Retinal pigment epithelial cell (primary cell): ENCODE results near the gene CDK12.
A peak's percentile ranks its signal among the peaks of the same experiment; 100 is the strongest.

Source experiments
- DNase-seq: peaks from one replicate; pipeline ENCODE4 v3.0.0-alpha.2; 2010; ENCODE audit warnings: low read depth
- H3K4me3 ChIP-seq: 2 replicates; pipeline ENCODE4 v1.5.1; 2011; ENCODE audit warnings: mild to moderate bottlenecking, low read length, control low read depth, moderate library complexity
- TF ChIP-seq, protein P1 (sequence below): conservative IDR thresholded peaks from 2 replicates; pipeline ENCODE4 v1.5.1; 2011; ENCODE audit warnings: low read depth, low read length, control low read depth, inconsistent platforms

The CDK12 gene

DNA sequence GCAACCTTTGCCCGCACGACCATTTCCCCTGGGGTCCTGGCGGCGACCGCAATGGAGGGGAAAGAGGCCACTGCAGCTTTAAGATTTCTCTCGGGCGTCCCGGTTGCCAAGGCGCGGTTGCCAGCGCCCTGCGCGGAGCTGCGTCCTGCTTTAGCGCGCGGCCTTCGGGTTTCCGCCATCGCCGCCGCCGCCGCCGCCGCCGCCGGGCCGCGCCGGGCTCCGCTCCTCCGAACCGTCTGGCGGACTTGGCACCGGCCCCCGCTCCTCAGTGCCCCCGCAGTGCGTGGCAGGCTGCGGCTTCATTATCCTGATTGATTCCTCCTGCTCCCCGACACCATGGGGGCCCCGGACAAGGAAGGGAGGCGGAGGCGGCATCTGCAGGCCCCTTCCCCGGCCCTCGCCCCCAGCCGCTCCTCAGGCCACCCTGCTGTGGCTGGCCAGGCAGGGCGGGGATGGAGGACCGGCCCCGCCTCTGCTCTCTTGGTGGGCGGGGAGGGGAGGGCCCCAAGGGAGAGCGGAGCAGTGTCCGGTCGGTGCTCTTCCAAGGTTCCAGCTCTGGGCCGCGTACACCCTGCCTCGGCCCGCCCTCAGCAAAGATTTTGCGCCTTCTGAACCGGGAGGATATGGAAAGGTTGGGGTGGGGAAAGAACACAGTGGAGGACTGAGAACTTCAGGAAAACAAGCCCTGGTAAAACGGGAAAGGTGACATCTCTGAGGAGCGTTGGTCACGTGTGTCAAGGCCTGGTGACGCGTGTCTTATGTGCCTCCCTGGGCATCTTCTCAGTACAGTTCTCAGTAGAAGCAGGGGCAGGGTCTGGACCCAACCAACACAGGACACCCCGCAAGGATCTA is 112.4 kb downstream of the CDK12 start:
- DNase-seq = peak; percentile 15
- TF ChIP-seq, protein P1, sequence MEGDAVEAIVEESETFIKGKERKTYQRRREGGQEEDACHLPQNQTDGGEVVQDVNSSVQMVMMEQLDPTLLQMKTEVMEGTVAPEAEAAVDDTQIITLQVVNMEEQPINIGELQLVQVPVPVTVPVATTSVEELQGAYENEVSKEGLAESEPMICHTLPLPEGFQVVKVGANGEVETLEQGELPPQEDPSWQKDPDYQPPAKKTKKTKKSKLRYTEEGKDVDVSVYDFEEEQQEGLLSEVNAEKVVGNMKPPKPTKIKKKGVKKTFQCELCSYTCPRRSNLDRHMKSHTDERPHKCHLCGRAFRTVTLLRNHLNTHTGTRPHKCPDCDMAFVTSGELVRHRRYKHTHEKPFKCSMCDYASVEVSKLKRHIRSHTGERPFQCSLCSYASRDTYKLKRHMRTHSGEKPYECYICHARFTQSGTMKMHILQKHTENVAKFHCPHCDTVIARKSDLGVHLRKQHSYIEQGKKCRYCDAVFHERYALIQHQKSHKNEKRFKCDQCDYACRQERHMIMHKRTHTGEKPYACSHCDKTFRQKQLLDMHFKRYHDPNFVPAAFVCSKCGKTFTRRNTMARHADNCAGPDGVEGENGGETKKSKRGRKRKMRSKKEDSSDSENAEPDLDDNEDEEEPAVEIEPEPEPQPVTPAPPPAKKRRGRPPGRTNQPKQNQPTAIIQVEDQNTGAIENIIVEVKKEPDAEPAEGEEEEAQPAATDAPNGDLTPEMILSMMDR = no peak
- peak overlapping the region; percentile 56 for H3K4me3 ChIP-seq

DNA sequence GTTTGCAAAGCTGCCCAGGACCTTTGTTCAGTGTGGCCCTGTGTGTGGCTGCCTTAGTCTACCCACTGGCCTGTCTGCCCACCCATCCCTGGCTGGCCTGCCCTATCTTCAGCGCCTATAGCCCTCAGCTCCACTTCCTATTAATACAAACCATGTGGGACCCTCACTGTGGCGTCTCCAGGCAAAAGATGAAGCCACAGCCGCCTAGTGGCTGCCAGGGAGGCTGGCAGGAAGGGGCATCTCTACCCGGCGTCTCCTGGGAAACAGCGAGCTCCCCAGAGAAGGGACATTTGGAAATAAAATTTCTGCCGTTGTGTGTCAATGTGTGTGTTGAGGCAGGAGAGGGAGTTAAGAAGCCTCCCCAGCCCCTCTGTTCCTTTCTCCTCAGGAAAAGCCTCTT is 114.9 kb downstream of the CDK12 start:
- DNase-seq = no peak
- H3K4me3 ChIP-seq = no peak overlapping the region
- TF ChIP-seq, protein P1 = peak; percentile 78

DNA sequence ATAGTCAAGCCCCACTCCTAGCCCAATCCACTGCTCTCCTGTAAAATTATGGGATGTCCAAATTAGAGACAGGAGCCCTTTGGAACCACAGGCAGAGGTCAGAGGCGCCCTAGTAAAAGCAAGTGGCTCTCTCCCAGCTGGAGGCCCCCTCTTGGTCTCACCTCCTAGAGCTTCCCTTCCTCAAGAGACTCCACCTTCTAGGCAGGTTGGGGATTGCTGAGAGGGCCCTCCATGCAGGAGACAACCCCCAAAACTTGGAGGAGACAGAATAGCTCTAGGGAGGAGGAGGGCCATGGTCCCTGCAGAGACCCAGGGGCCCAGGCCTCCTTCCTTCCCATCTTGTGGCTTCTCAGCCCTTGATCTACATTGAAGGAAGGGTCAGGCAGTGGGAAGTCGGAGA is 117.0 kb downstream of the CDK12 start:
- DNase-seq = no peak
- TF ChIP-seq, protein P1 = no peak

DNA sequence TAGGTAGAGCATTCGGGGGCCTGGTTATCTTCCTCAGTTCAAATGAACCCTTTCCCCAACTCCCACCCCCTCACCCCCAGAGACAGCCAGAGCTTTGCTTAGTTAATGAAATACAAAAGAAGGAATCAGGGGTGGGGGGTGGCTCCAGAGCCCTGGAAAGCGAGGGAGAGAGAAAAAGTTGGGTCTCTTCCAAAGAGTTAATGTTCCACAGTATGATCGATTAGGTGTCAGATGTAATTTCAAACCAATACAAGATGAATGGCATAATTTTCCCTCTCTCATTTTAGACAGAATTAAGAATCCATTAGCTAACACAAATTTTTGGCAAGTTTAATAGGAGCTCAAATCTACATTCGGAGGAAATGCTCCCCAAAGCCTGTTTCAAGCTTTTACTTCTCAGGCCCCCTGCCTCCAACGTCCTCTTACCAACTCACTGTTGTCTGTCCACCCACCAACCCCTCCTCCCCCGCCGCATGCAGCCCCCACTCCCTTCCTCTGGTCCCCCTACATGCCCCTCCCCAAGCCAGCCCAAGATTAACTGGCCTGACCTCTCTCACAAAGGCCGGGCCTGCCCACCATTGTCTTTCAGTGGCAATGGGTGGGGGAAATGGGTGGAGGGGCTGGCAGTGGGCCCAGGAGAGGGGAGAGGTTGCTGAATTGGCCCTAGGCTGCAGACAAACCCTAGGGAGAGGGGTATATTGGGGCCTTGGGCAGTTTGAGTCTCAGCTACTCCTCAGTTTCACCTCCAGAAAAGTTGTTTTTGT is 118.2 kb downstream of the CDK12 start:
- DNase-seq = no peak
- H3K4me3 ChIP-seq = no peak overlapping the region
- TF ChIP-seq, protein P1 = no peak

More for the DNA sequence above, 117.0 kb downstream of the CDK12 start:
- no peak overlapping the region for H3K4me3 ChIP-seq

DNA sequence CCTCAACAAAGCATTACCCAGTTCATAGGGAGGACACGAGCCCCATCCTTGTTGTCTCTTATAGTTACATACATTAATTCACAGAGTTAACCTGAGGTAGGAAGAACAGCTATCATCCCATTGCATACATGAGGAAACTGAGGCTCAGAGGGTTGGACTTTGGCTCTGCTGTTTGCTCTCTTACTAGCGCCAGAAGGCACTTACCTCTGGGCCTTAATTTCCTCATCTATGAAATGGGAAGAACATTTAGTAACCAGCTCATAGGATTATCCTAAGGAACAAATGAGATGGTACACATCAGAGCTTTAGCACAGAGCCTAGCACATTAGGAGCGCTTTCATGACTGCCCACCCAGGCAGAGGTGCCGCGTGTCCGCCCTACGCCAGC is 118.8 kb downstream of the CDK12 start:
- TF ChIP-seq, protein P1 = no peak

DNA sequence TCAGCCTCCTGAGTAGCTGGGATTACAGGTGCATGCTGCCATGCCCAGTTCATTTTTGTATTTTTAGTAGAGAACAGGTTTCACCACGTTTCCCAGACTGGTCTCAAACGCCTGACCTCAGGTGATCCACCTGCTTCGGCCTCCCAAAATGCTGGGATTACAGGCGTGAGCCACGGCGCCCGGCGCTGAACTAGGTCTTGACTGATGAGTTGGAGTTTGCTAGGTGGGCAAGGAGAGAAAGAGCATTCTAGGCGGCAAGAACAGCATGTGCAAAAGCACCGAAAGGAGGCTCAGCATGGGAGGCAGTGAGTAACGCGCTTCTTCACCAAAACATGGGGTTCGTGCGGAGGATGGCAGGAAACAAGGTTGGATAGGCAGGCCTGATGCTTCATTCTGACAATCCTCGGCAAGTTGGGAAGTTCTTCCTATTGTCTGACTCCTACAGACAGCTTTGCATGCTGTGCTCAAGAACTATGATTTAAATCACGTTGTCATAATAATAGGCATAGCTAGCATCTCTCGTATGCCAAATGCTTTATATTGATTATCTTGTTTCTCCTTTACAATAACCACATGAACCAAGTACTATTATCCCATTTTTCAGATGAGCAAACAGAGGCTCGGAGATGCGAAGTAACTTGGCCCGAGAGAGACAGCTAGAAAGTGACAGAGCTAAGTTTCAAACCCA is 119.9 kb downstream of the CDK12 start:
- no peak overlapping the region for H3K4me3 ChIP-seq
- no peak for DNase-seq
- TF ChIP-seq, protein P1 = no peak

More for the DNA sequence above, 118.8 kb downstream of the CDK12 start:
- no peak for DNase-seq
- H3K4me3 ChIP-seq = no peak overlapping the region
